Measurements from ENCODE around the gene ZNF75A. TPM values are rescaled to one million over a fixed set of nuclear protein-coding genes. Genes with fewer than 3 reads are reported as not detected.

Gene ZNF75A
- total RNA-seq, 4 donors from 2014 or later: 36.5 to 61.5 (median 45.7) TPM

GRCh38 chr16:3349175-3349574, 43.9 kb downstream of the ZNF75A start:
- Histone ChIP-seq H3K4me3 (replicated peaks in 1 of 3) (no peak overlapping the region), H3K4me1 (no peaks in the 10 kb centered on the region), H3K27me3 (no peaks in the 10 kb centered on the region), H3K36me3 (no peaks in the 10 kb centered on the region), H3K9me3 (no peaks in the 10 kb centered on the region), H3K27ac (no peak overlapping the region)
- no peak for TF ChIP-seq POLR2A (IDR thresholded peaks at IDR 0.05)
- WGBS, 2 donors: 63 to 76% methylated on average over 13 of the region's 13 CpGs
- intact Hi-C loops (cut with DNase I): no loop called here
- no peak for DNase-seq

- DNase-seq: no peak
- Histone ChIP-seq H3K4me3 (replicated peaks in 1 of 3) (no peak within 1 kb of the TSS), H3K27ac (no peak within 1 kb of the TSS), H3K4me1 (no peaks in the 10 kb centered on the region), H3K27me3 (no peaks in the 10 kb centered on the region), H3K36me3 (no peaks in the 10 kb centered on the region), H3K9me3 (no peaks in the 10 kb centered on the region)
- no peak for TF ChIP-seq CTCF (IDR thresholded peaks at IDR 0.05)
- TF ChIP-seq POLR2A (IDR thresholded peaks at IDR 0.05): no peak
- 63 to 69% methylated on average over 3 of the region's 3 CpGs for WGBS, 2 donors
- intact Hi-C loops (cut with DNase I): no loop called here
These were observed 50.3 kb downstream of the ZNF75A start, which contains the start of gene OR2C1 for GRCh38 chr16:3355589-3355988. Gene OR2C1 (plus strand): TSS chr16:3355889. CDS start chr16:3355941, 52 bp downstream.

- WGBS, 2 donors: 75 to 86% methylated on average over 1 to 9 of the region's 10 CpGs
These were observed 50.8 kb downstream of the ZNF75A start for GRCh38 chr16:3356118-3356517.

GRCh38 chr16:3358871-3359270, 53.6 kb downstream of the ZNF75A start:
- WGBS, 2 donors: 0 to 19% methylated on average over 1 of the region's 1 CpG

More at GRCh38 chr16:3356118-3356517, 50.8 kb downstream of the ZNF75A start:
- Histone ChIP-seq H3K9me3 (no peaks in the 10 kb centered on the region), H3K27me3 (no peaks in the 10 kb centered on the region), H3K4me3 (replicated peaks in 1 of 3) (no peak overlapping the region), H3K36me3 (no peaks in the 10 kb centered on the region), H3K27ac (no peak overlapping the region), H3K4me1 (no peaks in the 10 kb centered on the region)
- DNase-seq: no peak
- intact Hi-C loops (cut with DNase I): no loop called here
- TF ChIP-seq CTCF (IDR thresholded peaks at IDR 0.05) (no peak), POLR2A (IDR thresholded peaks at IDR 0.05) (no peak)

GRCh38 chr16:3362931-3363330, 57.6 kb downstream of the ZNF75A start:
- Histone ChIP-seq H3K9me3 (no peaks in the 10 kb centered on the region), H3K4me1 (no peaks in the 10 kb centered on the region), H3K4me3 (replicated peaks in 1 of 3) (no peak overlapping the region), H3K36me3 (no peaks in the 10 kb centered on the region), H3K27ac (no peak overlapping the region), H3K27me3 (no peaks in the 10 kb centered on the region)
- intact Hi-C loops (cut with DNase I): no loop called here
- DNase-seq: no peak
- TF ChIP-seq CTCF (IDR thresholded peaks at IDR 0.05): no peak
- TF ChIP-seq POLR2A (IDR thresholded peaks at IDR 0.05): no peak

More at GRCh38 chr16:3358871-3359270, 53.6 kb downstream of the ZNF75A start:
- no peaks in the 10 kb centered on the region for H3K27me3 ChIP-seq
- no peak overlapping the region for H3K4me3 ChIP-seq (replicated peaks in 1 of 3)
- no peak overlapping the region for H3K27ac ChIP-seq
- TF ChIP-seq POLR2A (IDR thresholded peaks at IDR 0.05) (no peak), CTCF (IDR thresholded peaks at IDR 0.05) (no peak)
- no peaks in the 10 kb centered on the region for H3K4me1 ChIP-seq
- no peaks in the 10 kb centered on the region for H3K9me3 ChIP-seq
- H3K36me3 ChIP-seq: no peaks in the 10 kb centered on the region
- intact Hi-C loops (cut with DNase I): no loop called here
- no peak for DNase-seq

- Histone ChIP-seq H3K27ac (no peak overlapping the region), H3K4me1 (no peaks in the 10 kb centered on the region), H3K27me3 (no peaks in the 10 kb centered on the region), H3K4me3 (replicated peaks in 1 of 3) (no peak overlapping the region), H3K9me3 (no peaks in the 10 kb centered on the region), H3K36me3 (no peaks in the 10 kb centered on the region)
- intact Hi-C loops (cut with DNase I): no loop called here
- DNase-seq: no peak
- 90 to 91% methylated on average over 7 of the region's 7 CpGs for WGBS, 2 donors
- TF ChIP-seq CTCF (IDR thresholded peaks at IDR 0.05): no peak
- TF ChIP-seq POLR2A (IDR thresholded peaks at IDR 0.05): no peak
These were observed 58.5 kb downstream of the ZNF75A start for GRCh38 chr16:3363793-3364192.

All from thyroid gland (tissue), 4 donors.